Measurements from ENCODE around the gene GPC4. TPM values are rescaled to one million over a fixed set of nuclear protein-coding genes. Genes with fewer than 3 reads are reported as not detected.

GPC4 gene
- total RNA-seq = not detected

- Mint-ChIP-seq H3K4me3 (no peak within 1 kb of the TSS), H3K27ac (no peak within 1 kb of the TSS), H3K4me1 (ENCODE audit: low read depth in 2 of 2) (no peaks in the 10 kb centered on the region), H3K36me3 (no peaks in the 10 kb centered on the region), H3K27me3 (peaks cover 31 to 41% of the 10 kb centered on the region in 2 donors), H3K9me3 (no peaks in the 10 kb centered on the region)
- ATAC-seq = no peak
- DNase-seq (ENCODE audit: low spot score) = no peak
Measured at GRCh38 chrX:133415276-133416105, at the start of gene GPC4. TSS of gene GPC4 (minus strand) at chrX:133415489. CDS start at chrX:133414965, 524 bp downstream.

- no peak for DNase-seq (ENCODE audit: low spot score)
- Mint-ChIP-seq H3K9me3 (no peaks in the 10 kb centered on the region), H3K27me3 (peaks cover 9% of the 10 kb centered on the region in 2 donors), H3K36me3 (no peaks in the 10 kb centered on the region), H3K27ac (no peak overlapping the region), H3K4me3 (no peak overlapping the region), H3K4me1 (ENCODE audit: low read depth in 2 of 2) (no peaks in the 10 kb centered on the region)
- no peak for ATAC-seq
Measured at GRCh38 chrX:133461231-133461630, 45.9 kb upstream of the GPC4 start.

GRCh38 chrX:133454924-133455323 is 39.6 kb upstream of the GPC4 start:
- no peaks in the 10 kb centered on the region for H3K4me1 Mint-ChIP-seq (ENCODE audit: low read depth in 2 of 2)
- H3K9me3 Mint-ChIP-seq = no peaks in the 10 kb centered on the region
- H3K36me3 Mint-ChIP-seq = no peaks in the 10 kb centered on the region
- H3K27me3 Mint-ChIP-seq = peaks cover 0 to 12% of the 10 kb centered on the region in 2 donors
- no peak for DNase-seq (ENCODE audit: low spot score)
- no peak overlapping the region for H3K4me3 Mint-ChIP-seq
- no peak for ATAC-seq
- no peak overlapping the region for H3K27ac Mint-ChIP-seq

- no peaks in the 10 kb centered on the region for H3K36me3 Mint-ChIP-seq
- no peak for DNase-seq (ENCODE audit: low spot score)
Measured at GRCh38 chrX:133454491-133454914, 39.2 kb upstream of the GPC4 start.

GRCh38 chrX:133448512-133449076 is 33.3 kb upstream of the GPC4 start:
- Mint-ChIP-seq H3K27ac (no peak overlapping the region), H3K4me1 (ENCODE audit: low read depth in 2 of 2) (no peaks in the 10 kb centered on the region), H3K4me3 (no peak overlapping the region), H3K36me3 (no peaks in the 10 kb centered on the region), H3K27me3 (peaks cover 0 to 16% of the 10 kb centered on the region in 2 donors), H3K9me3 (no peaks in the 10 kb centered on the region)
- DNase-seq (ENCODE audit: low spot score) = no peak
- ATAC-seq = no peak

More at GRCh38 chrX:133454491-133454914, 39.2 kb upstream of the GPC4 start:
- H3K27me3 Mint-ChIP-seq = peaks cover 0 to 12% of the 10 kb centered on the region in 2 donors
- H3K4me1 Mint-ChIP-seq (ENCODE audit: low read depth in 2 of 2) = no peaks in the 10 kb centered on the region
- H3K9me3 Mint-ChIP-seq = no peaks in the 10 kb centered on the region
- H3K27ac Mint-ChIP-seq = no peak overlapping the region
- no peak for ATAC-seq
- H3K4me3 Mint-ChIP-seq = no peak overlapping the region

GRCh38 chrX:133444952-133445831 is 29.9 kb upstream of the GPC4 start:
- H3K27ac Mint-ChIP-seq = no peak overlapping the region
- no peak overlapping the region for H3K4me3 Mint-ChIP-seq
- ATAC-seq (no peak), DNase-seq (ENCODE audit: low spot score) (no peak)
- no peaks in the 10 kb centered on the region for H3K9me3 Mint-ChIP-seq
- H3K4me1 Mint-ChIP-seq (ENCODE audit: low read depth in 2 of 2) = no peaks in the 10 kb centered on the region
- peaks cover 0 to 25% of the 10 kb centered on the region in 2 donors for H3K27me3 Mint-ChIP-seq
- no peaks in the 10 kb centered on the region for H3K36me3 Mint-ChIP-seq

GRCh38 chrX:133444196-133444595 is 28.9 kb upstream of the GPC4 start:
- Mint-ChIP-seq H3K9me3 (no peaks in the 10 kb centered on the region), H3K27me3 (peaks cover 0 to 28% of the 10 kb centered on the region in 2 donors)

GRCh38 chrX:133440797-133441163 is 25.5 kb upstream of the GPC4 start:
- Mint-ChIP-seq H3K36me3 (no peaks in the 10 kb centered on the region), H3K27ac (no peak overlapping the region), H3K4me3 (no peak overlapping the region), H3K4me1 (ENCODE audit: low read depth in 2 of 2) (no peaks in the 10 kb centered on the region), H3K9me3 (no peaks in the 10 kb centered on the region), H3K27me3 (peaks cover 0 to 25% of the 10 kb centered on the region in 2 donors)
- ATAC-seq = peak in 1 of 2 donors; percentile 7
- DNase-seq (ENCODE audit: low spot score) = no peak

More at GRCh38 chrX:133444196-133444595, 28.9 kb upstream of the GPC4 start:
- H3K4me3 Mint-ChIP-seq = no peak overlapping the region
- ATAC-seq (no peak), DNase-seq (ENCODE audit: low spot score) (no peak)
- H3K4me1 Mint-ChIP-seq (ENCODE audit: low read depth in 2 of 2) = no peaks in the 10 kb centered on the region
- H3K36me3 Mint-ChIP-seq = no peaks in the 10 kb centered on the region
- H3K27ac Mint-ChIP-seq = no peak overlapping the region

- Mint-ChIP-seq H3K36me3 (no peaks in the 10 kb centered on the region), H3K4me1 (ENCODE audit: low read depth in 2 of 2) (no peaks in the 10 kb centered on the region), H3K27ac (no peak overlapping the region), H3K27me3 (peaks cover 0 to 21% of the 10 kb centered on the region in 2 donors), H3K4me3 (no peak overlapping the region), H3K9me3 (no peaks in the 10 kb centered on the region)
- no peak for ATAC-seq
- no peak for DNase-seq (ENCODE audit: low spot score)
Measured at GRCh38 chrX:133440081-133440796, 24.9 kb upstream of the GPC4 start.

- no peak for DNase-seq (ENCODE audit: low spot score)
- H3K27ac Mint-ChIP-seq = no peak overlapping the region
- ATAC-seq = no peak
- H3K36me3 Mint-ChIP-seq = no peaks in the 10 kb centered on the region
- no peak overlapping the region for H3K4me3 Mint-ChIP-seq
- H3K27me3 Mint-ChIP-seq = peaks cover 0 to 13% of the 10 kb centered on the region in 2 donors
- no peaks in the 10 kb centered on the region for H3K9me3 Mint-ChIP-seq
- H3K4me1 Mint-ChIP-seq (ENCODE audit: low read depth in 2 of 2) = no peaks in the 10 kb centered on the region
Measured at GRCh38 chrX:133437766-133438165, 22.5 kb upstream of the GPC4 start.

- no peaks in the 10 kb centered on the region for H3K9me3 Mint-ChIP-seq
- peaks cover 0 to 13% of the 10 kb centered on the region in 2 donors for H3K27me3 Mint-ChIP-seq
- no peak overlapping the region for H3K4me3 Mint-ChIP-seq
- no peaks in the 10 kb centered on the region for H3K36me3 Mint-ChIP-seq
- H3K27ac Mint-ChIP-seq = no peak overlapping the region
- ATAC-seq (no peak), DNase-seq (ENCODE audit: low spot score) (no peak)
- H3K4me1 Mint-ChIP-seq (ENCODE audit: low read depth in 2 of 2) = no peaks in the 10 kb centered on the region
Measured at GRCh38 chrX:133437356-133437755, 22.1 kb upstream of the GPC4 start.

- H3K9me3 Mint-ChIP-seq = no peaks in the 10 kb centered on the region
Measured at GRCh38 chrX:133435544-133436124, 20.3 kb upstream of the GPC4 start.

More at GRCh38 chrX:133435544-133436124, 20.3 kb upstream of the GPC4 start:
- Mint-ChIP-seq H3K27me3 (peaks cover 0 to 11% of the 10 kb centered on the region in 2 donors), H3K4me1 (ENCODE audit: low read depth in 2 of 2) (no peaks in the 10 kb centered on the region), H3K4me3 (no peak overlapping the region), H3K27ac (no peak overlapping the region), H3K36me3 (no peaks in the 10 kb centered on the region)
- DNase-seq (ENCODE audit: low spot score) (no peak), ATAC-seq (no peak)

Measured in natural killer cell treated with Interleukin-12 subunit alpha and Interleukin-12 subunit beta and Interleukin-15 and Interleukin-18, amount 100 ng/mL, for 72 hours (primary cell).